ENCODE measurements around the gene ZNF48.
A peak's percentile ranks its signal among the peaks of the same experiment; 100 is the strongest.

Gene ZNF48

GRCh38 chr16:30377050-30377811, 18.0 kb upstream of the ZNF48 start:
- H3K4me3 ChIP-seq = peak overlapping the region; percentile 96
- H3K9ac ChIP-seq (ENCODE audit: insufficient read length) = peak overlapping the region; percentile 92
- no peaks in the 10 kb centered on the region for H3K9me3 ChIP-seq (ENCODE audit: low read depth, low read length)
- DNase-seq (ENCODE audit: low read depth, low spot score) = no peak
- H3K27ac ChIP-seq = peak overlapping the region; percentile 97
- no peaks in the 10 kb centered on the region for H3K36me3 ChIP-seq (ENCODE audit: insufficient read depth, low read length)
- TF ChIP-seq POLR2AphosphoS5 (IDR thresholded peaks at IDR 0.05; ENCODE audit: borderline replicate concordance, low read depth, low read length) (no peak), EZH2 (IDR thresholded peaks at IDR 0.05) (no peak)

- peak overlapping the region; percentile 96 for H3K4me3 ChIP-seq
- TF ChIP-seq POLR2AphosphoS5 (IDR thresholded peaks at IDR 0.05; ENCODE audit: borderline replicate concordance, low read depth, low read length) (peak; percentile 72), FOXP2 (optimal IDR thresholded peaks at IDR 0.05; ENCODE audit: control extremely low read depth, extremely low read length, insufficient read depth) (no peak), EZH2 (IDR thresholded peaks at IDR 0.05) (no peak)
- no peak for DNase-seq (ENCODE audit: low read depth, low spot score)
- peak overlapping the region; percentile 97 for H3K27ac ChIP-seq
- no peaks in the 10 kb centered on the region for H3K9me3 ChIP-seq (ENCODE audit: low read depth, low read length)
- H3K36me3 ChIP-seq (ENCODE audit: insufficient read depth, low read length) = no peaks in the 10 kb centered on the region
- H3K9ac ChIP-seq (ENCODE audit: insufficient read length) = peak overlapping the region; percentile 92
Observed at GRCh38 chr16:30377812-30378235, 17.4 kb upstream of the ZNF48 start.

GRCh38 chr16:30378236-30379157, 16.7 kb upstream of the ZNF48 start:
- H3K4me3 ChIP-seq = peak overlapping the region; percentile 96
- TF ChIP-seq FOXP2 (optimal IDR thresholded peaks at IDR 0.05; ENCODE audit: control extremely low read depth, extremely low read length, insufficient read depth) (no peak), POLR2AphosphoS5 (IDR thresholded peaks at IDR 0.05; ENCODE audit: borderline replicate concordance, low read depth, low read length) (peak; percentile 89), EZH2 (IDR thresholded peaks at IDR 0.05) (no peak)
- DNase-seq (ENCODE audit: low read depth, low spot score) = peak; percentile 67
- peak overlapping the region; percentile 97 for H3K27ac ChIP-seq
- no peaks in the 10 kb centered on the region for H3K9me3 ChIP-seq (ENCODE audit: low read depth, low read length)
- no peaks in the 10 kb centered on the region for H3K36me3 ChIP-seq (ENCODE audit: insufficient read depth, low read length)
- peak overlapping the region; percentile 92 for H3K9ac ChIP-seq (ENCODE audit: insufficient read length)

GRCh38 chr16:30379158-30379783, 15.9 kb upstream of the ZNF48 start:
- Histone ChIP-seq H3K9me3 (ENCODE audit: low read depth, low read length) (no peaks in the 10 kb centered on the region), H3K36me3 (ENCODE audit: insufficient read depth, low read length) (no peaks in the 10 kb centered on the region), H3K4me3 (peak overlapping the region; percentile 96), H3K27ac (no peak overlapping the region), H3K9ac (ENCODE audit: insufficient read length) (no peak overlapping the region)
- TF ChIP-seq EZH2 (IDR thresholded peaks at IDR 0.05) (no peak), POLR2AphosphoS5 (IDR thresholded peaks at IDR 0.05; ENCODE audit: borderline replicate concordance, low read depth, low read length) (no peak), FOXP2 (optimal IDR thresholded peaks at IDR 0.05; ENCODE audit: control extremely low read depth, extremely low read length, insufficient read depth) (no peak)
- DNase-seq (ENCODE audit: low read depth, low spot score) = no peak

GRCh38 chr16:30380072-30380802, 15.0 kb upstream of the ZNF48 start:
- H3K9ac ChIP-seq (ENCODE audit: insufficient read length) = no peak overlapping the region
- DNase-seq (ENCODE audit: low read depth, low spot score) = no peak
- H3K36me3 ChIP-seq (ENCODE audit: insufficient read depth, low read length) = no peaks in the 10 kb centered on the region
- no peak for TF ChIP-seq FOXP2 (optimal IDR thresholded peaks at IDR 0.05; ENCODE audit: control extremely low read depth, extremely low read length, insufficient read depth)
- H3K9me3 ChIP-seq (ENCODE audit: low read depth, low read length) = no peaks in the 10 kb centered on the region
- H3K27ac ChIP-seq = no peak overlapping the region
- H3K4me3 ChIP-seq = no peak overlapping the region

- Histone ChIP-seq H3K4me3 (no peak overlapping the region), H3K9me3 (ENCODE audit: low read depth, low read length) (no peaks in the 10 kb centered on the region), H3K27ac (no peak overlapping the region), H3K36me3 (ENCODE audit: insufficient read depth, low read length) (no peaks in the 10 kb centered on the region), H3K9ac (ENCODE audit: insufficient read length) (no peak overlapping the region)
- no peak for DNase-seq (ENCODE audit: low read depth, low spot score)
- TF ChIP-seq POLR2AphosphoS5 (IDR thresholded peaks at IDR 0.05; ENCODE audit: borderline replicate concordance, low read depth, low read length) = no peak
- TF ChIP-seq FOXP2 (optimal IDR thresholded peaks at IDR 0.05; ENCODE audit: control extremely low read depth, extremely low read length, insufficient read depth) = no peak
- TF ChIP-seq EZH2 (IDR thresholded peaks at IDR 0.05) = no peak
Observed at GRCh38 chr16:30380803-30381208, 14.4 kb upstream of the ZNF48 start.

GRCh38 chr16:30381291-30382041, 13.8 kb upstream of the ZNF48 start:
- Histone ChIP-seq H3K4me3 (no peak overlapping the region), H3K36me3 (ENCODE audit: insufficient read depth, low read length) (no peaks in the 10 kb centered on the region), H3K9me3 (ENCODE audit: low read depth, low read length) (no peaks in the 10 kb centered on the region), H3K27ac (no peak overlapping the region), H3K9ac (ENCODE audit: insufficient read length) (no peak overlapping the region)
- DNase-seq (ENCODE audit: low read depth, low spot score) = no peak
- TF ChIP-seq POLR2AphosphoS5 (IDR thresholded peaks at IDR 0.05; ENCODE audit: borderline replicate concordance, low read depth, low read length) = no peak
- TF ChIP-seq EZH2 (IDR thresholded peaks at IDR 0.05) = no peak
- TF ChIP-seq FOXP2 (optimal IDR thresholded peaks at IDR 0.05; ENCODE audit: control extremely low read depth, extremely low read length, insufficient read depth) = no peak
